HL-60 (cell line): Measurements from ENCODE around the gene ATP8B3.
A peak's percentile ranks its signal among the peaks of the same experiment; 100 is the strongest.

ENCODE experiments used
- DNase-seq, 2 experiments: peaks; one replicate each; pipeline ENCODE4 v3.0.0-alpha.2; 2010 to 2020; ENCODE audit warnings: low read depth in 1 of 2, low spot score in 1 of 2
- H3K27ac ChIP-seq: fragments of 250-450 bp; sonication (Bioruptor Pico); replicated peaks from 2 replicates; pipeline ENCODE4 v1.5.1; 2020; ENCODE audit warnings: mild to moderate bottlenecking, moderate library complexity
- H3K27me3 ChIP-seq: fragments of 250-450 bp; sonication (Bioruptor Pico); 2 replicates; pipeline ENCODE4 v1.5.1; 2021; ENCODE audit warnings: mild to moderate bottlenecking, moderate library complexity; ENCODE audit not compliant: insufficient read depth, poor library complexity, severe bottlenecking
- H3K4me3 ChIP-seq: replicated peaks from 2 replicates; pipeline ENCODE4 v1.5.1; 2011; ENCODE audit warnings: mild to moderate bottlenecking, control low read depth, low read length; ENCODE audit not compliant: insufficient read depth
- CTCF ChIP-seq: IDR thresholded peaks from one replicate; pipeline ENCODE4 v1.5.1; 2011; ENCODE audit warnings: low read length, control low read depth, inconsistent platforms; ENCODE audit not compliant: insufficient read depth
- GABPA ChIP-seq: IDR thresholded peaks from 2 replicates; pipeline ENCODE4 v1.6.1; 2012; ENCODE audit warnings: low read depth
- POLR2AphosphoS5 ChIP-seq: IDR thresholded peaks from 2 replicates; pipeline ENCODE4 v1.6.1; 2012; ENCODE audit warnings: low read depth
- REST ChIP-seq: IDR thresholded peaks from 2 replicates; pipeline ENCODE4 v1.6.1; 2012; ENCODE audit warnings: low read depth; ENCODE audit not compliant: insufficient replicate concordance
- SPI1 ChIP-seq: IDR thresholded peaks from 2 replicates; pipeline ENCODE4 v1.6.1; 2012; ENCODE audit warnings: low read depth, mild to moderate bottlenecking, borderline replicate concordance

The ATP8B3 gene

GRCh38 chr19:1859331-1859781, 47.3 kb upstream of the ATP8B3 start:
- DNase-seq: no peak
- H3K27me3 ChIP-seq: no peaks in the 10 kb centered on the region
- H3K27ac ChIP-seq: peak overlapping the region; percentile 99
- TF ChIP-seq GABPA: no peak
- no peak for TF ChIP-seq POLR2AphosphoS5
- TF ChIP-seq SPI1: no peak
- TF ChIP-seq CTCF: no peak
- no peak for TF ChIP-seq REST
- H3K4me3 ChIP-seq: peak overlapping the region; percentile 90; the same call in 1 of the 2 replicates

GRCh38 chr19:1858412-1859081, 46.5 kb upstream of the ATP8B3 start:
- peak overlapping the region; percentile 99 for H3K27ac ChIP-seq
- no peak for TF ChIP-seq REST
- no peak for TF ChIP-seq GABPA
- no peak for TF ChIP-seq POLR2AphosphoS5
- TF ChIP-seq CTCF: no peak
- no peak for TF ChIP-seq SPI1
- H3K27me3 ChIP-seq: no peaks in the 10 kb centered on the region
- DNase-seq: no peak
- no peak overlapping the region; the same call in 1 of the 2 replicates for H3K4me3 ChIP-seq

- DNase-seq: peak; percentile 80 to 89
- Histone ChIP-seq H3K4me3 (peak overlapping the region; percentile 41), H3K27me3 (no peaks in the 10 kb centered on the region), H3K27ac (peak overlapping the region; percentile 99)
- TF ChIP-seq POLR2AphosphoS5 (no peak), GABPA (no peak), CTCF (no peak), SPI1 (peak; percentile 90)
These were observed 45.7 kb upstream of the ATP8B3 start for GRCh38 chr19:1857648-1858326.
